HUDEP-2 (cell line): Measurements from ENCODE around the gene SLC38A8.
A peak's percentile ranks its signal among the peaks of the same experiment; 100 is the strongest.

ENCODE experiments used
- DNase-seq, 76 experiments: peaks; one replicate each; lab custom pipeline; 2025; ENCODE audit not compliant: unreplicated experiment in 76 of 76; lab: John Stamatoyannopoulos, UW

SLC38A8 gene

GRCh38 chr16:84069540-84069939 is 26.9 kb upstream of the SLC38A8 start:
- no peak for DNase-seq

DNA sequence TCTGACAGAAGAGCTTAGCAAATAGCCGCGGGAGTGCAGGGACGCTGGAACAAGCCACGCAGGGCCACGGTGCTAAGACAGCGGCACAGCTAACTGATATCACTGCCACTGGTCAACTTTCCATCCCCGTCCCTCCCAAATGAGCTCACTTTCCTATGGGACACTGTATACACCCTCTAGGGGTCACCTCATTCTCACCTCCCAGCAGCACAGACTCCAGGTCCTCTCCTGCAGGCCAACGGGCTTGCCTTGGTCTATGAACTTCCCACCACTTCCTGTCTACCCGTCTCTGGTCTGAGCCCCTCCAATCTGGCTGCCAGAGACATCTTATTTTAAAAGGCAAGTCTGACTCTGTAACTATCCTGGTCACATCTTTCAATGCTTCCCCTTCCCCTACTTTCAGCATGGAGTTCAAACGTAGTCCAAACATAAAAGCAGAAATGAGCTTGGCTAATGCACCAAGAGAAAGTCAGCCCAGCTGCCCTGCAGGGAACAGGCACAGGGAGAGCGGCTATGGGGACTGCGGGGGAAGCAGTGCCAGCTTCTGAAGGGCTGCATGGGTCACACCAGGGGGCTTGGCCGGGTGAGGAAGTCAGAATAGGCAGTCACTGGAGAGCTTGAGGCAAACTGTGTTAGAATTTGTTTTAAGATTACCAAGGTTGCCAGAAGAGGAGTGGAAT is 26.3 kb upstream of the SLC38A8 start:
- DNase-seq, result no peak

- DNase-seq, result no peak
These were observed 25.4 kb upstream of the SLC38A8 start for GRCh38 chr16:84068041-84068440.

DNA sequence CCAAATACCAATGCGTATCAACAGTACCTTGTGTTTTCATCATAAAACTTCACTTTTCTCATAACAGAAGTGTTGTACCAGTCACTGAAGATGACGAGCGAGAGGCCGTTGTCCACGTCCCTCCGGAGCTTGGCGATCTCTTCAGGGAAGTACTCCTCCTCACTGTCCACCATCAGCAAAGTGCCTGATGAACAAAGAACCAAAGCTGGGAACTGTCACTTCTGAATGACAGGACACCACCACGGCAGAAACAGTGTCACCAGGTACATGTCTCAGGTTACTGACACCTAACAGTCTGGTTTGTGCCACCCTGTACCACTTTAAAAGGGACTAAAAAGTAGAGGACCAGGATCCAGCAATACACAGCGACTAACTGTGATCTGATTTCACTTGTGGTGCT is 25.0 kb upstream of the SLC38A8 start:
- no peak for DNase-seq

- peak in 28 of 76 experiments; percentile 1 to 57 (median 14) for DNase-seq
These were observed 23.0 kb upstream of the SLC38A8 start for GRCh38 chr16:84065536-84066132.

DNA sequence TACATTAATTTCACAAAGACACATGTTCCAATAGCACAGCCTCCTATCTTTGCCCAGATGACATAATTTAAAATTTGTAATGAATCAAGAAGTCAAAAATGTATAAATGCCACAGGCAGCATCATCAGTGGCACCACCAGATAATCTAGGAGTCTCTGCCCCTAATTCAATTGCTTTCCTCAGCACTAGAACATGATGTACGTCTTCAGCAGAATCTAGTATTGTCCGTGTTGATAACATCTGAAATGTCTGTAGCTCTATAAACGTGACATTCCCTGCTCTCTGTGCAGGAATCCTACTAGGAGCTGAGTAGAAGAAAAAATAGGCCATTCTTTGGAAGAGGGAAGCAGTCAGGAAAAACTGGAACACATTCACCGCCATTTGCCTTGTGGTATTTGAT is 21.4 kb upstream of the SLC38A8 start:
- DNase-seq, result no peak

DNA sequence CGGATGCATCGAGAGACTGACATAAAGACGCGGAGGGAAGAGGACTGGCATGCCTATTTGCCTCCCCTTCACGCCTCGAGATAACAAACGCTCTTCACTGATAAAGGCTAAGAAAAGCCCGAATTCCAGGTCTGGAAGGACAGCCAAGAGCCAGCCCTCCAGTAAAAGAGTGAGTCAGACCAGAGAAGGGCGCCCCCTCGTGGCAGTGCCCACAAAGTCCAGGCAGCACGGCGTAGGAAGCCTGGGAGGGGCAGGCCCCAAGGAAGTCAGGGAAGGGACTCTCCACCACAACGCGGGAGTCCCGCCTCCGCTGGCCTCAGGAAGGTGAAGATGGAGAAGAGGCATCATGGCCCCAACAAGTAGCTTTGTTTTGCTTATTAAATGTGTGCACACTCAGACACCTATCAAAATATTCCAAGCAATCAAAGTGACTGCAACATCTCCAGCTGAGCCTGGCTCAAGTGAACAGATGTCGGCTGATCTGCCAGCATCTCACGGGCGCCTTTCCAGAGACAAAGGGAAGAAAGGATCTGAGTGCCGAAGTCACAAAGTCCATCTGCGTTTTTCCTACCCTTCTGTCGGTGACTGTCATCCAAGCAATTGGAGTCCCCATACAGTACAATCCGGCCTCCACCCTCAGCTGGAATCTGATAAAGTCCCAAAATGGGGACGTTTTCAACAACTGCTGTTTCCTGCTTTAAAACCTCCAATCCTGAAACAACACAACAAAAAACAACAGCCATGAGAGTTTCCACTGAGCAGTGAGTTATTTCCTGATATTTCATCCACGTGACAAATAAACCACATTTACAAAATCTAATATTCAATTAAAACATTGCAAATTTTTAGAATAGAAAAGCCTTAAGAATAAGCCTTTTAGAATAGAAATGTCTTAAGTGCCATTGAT is 20.4 kb upstream of the SLC38A8 start:
- peak in 61 of 76 experiments; percentile 4 to 72 (median 41) for DNase-seq

DNA sequence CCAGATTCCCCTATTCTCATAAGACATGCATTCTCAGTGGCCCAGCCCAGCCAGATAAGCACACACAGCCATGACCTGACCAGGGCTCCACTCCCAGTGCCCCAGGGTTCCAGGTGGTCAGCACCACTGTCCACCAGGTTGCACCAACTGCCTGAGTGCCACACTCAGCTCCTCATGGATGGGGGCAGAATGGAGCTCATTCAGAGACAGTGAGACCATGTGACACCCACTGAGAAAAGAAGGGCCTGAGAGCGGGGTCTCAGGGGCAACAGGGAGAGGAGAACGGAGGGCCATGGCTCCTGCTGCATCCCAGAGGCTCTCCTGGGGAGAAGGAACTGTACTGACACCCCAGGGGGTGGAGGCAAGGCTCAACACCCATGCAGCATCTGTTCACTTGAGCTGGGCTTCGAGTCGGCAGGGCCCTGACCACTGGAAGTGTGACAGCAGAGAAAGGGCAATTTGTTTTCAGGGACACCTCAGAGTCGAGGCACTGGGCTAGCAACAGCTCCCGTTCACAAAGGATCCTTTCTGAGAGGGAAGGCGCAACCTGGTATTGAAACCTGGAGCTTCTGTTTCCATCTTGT is 18.7 kb upstream of the SLC38A8 start:
- DNase-seq, result no peak

GRCh38 chr16:84059946-84060901 is 17.6 kb upstream of the SLC38A8 start:
- no peak for DNase-seq

GRCh38 chr16:84059111-84059510 is 16.5 kb upstream of the SLC38A8 start:
- DNase-seq, result no peak

GRCh38 chr16:84058664-84059063 is 16.1 kb upstream of the SLC38A8 start:
- DNase-seq, result no peak

GRCh38 chr16:84058211-84058610 is 15.6 kb upstream of the SLC38A8 start:
- no peak for DNase-seq

- no peak for DNase-seq
These were observed 14.3 kb upstream of the SLC38A8 start for GRCh38 chr16:84056933-84057332.

DNA sequence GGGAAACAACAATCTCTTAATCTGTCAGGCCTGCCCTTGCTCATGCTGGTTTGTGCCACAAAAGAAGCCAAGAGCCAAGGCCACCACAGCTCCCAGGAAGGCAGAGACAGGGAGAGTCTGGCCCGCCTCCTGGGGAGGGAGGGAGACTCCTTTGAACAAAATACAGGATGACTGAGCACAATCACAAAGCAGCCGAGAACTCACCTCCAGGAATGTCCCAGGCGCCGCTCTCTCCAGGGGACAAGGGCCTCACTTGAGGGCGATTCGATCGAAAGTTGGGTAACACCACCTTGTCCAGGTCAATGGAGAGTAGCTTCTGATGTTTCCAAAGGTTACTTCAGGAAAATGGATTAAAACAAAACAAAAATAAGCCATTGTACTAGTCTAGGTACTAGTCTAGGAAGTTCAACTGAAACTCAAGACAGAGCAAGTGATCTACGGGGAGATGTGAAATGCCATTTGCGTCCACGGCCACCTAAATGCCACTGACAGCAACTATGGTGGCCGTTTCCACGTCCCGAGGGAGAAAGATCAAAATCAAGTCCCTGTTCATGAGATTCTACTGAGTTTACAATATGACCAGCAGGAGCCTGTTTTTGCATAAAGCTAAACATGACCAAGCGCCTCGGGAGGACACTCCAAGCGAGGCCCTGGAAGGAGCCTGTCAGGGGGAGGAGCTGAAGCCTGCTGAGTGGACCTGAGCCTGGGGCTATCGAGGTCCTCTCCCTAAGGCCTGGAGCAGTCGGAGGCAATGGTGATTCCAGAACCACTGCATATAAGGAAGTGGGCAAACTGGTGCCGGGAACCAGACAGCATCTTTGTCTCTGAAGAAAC is 13.4 kb upstream of the SLC38A8 start:
- no peak for DNase-seq

- no peak for DNase-seq
These were observed 12.8 kb upstream of the SLC38A8 start for GRCh38 chr16:84055366-84055765.

GRCh38 chr16:84054916-84055315 is 12.3 kb upstream of the SLC38A8 start:
- no peak for DNase-seq

GRCh38 chr16:84054271-84054670 is 11.7 kb upstream of the SLC38A8 start:
- no peak for DNase-seq

DNA sequence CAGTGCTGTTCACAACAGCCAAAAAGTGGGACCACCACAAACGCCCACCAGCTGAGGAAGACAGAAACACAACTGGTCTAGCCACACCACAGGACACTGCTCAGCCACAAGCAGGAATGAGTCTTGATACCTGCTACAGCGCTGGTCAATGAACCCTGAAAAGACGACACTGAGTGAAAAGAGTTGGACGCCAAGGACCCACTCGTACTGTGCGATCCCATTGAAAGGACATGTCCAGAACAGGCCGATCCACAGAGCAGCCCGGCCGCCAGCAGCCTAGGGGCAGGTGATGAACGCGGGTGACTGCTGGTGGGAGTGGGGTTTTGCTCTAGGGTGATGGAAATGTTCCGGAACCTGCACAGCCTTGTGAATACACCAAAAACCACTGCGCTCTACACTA is 10.6 kb upstream of the SLC38A8 start:
- DNase-seq, result no peak

DNA sequence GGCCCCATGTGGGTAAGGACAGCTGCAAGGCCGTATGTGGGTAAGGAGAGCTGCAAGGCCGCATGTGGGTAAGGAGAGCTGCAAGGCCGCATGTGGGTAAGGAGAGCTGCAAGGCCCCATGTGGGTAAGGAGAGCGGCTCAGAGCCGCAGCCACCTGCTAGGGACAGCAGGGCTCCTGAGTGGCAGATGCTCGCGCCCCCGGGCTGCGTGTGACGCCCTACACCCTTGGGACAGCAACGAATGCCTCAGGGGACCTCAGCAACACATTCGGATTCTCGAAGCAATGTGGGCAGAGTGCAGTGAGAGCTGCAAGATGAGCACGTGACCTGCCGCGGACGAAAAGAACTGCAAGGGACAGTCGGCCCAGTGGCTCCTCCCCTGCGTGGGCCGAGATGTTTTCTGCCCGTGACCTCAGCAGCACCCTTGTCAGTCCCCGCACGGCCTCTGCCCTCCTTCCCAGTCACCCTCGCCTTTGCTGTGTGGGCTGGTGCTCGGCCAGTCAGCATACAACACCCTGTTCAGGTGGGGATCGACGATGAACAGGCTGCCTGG is 9.6 kb upstream of the SLC38A8 start:
- no peak for DNase-seq
